ENCODE data around the gene CLPSL1.

- TF ChIP-seq CTCF (IDR thresholded peaks at IDR 0.05) = no peak
- no peak for TF ChIP-seq POLR2A (IDR thresholded peaks at IDR 0.05)
Measured at GRCh38 chr6:35829306-35829705, 48.5 kb downstream of the CLPSL1 start.
